ENCODE data around the gene ATXN3L.

Gene ATXN3L

GRCh38 chrX:13319953-13320352, at the start of gene ATXN3L:
Gene ATXN3L (minus strand): TSS chrX:13320053. CDS start chrX:13319934, 119 bp downstream.
- H3K79me2 ChIP-seq (ENCODE audit: insufficient read depth, low read depth): no peaks in the 10 kb centered on the region
- TF ChIP-seq CTCF (conservative IDR thresholded peaks at IDR 0.05; ENCODE audit: low read depth, low read length): no peak
- H3K27me3 ChIP-seq (ENCODE audit: insufficient read depth, low read depth): no peaks in the 10 kb centered on the region
- H3K9ac ChIP-seq: no peak within 1 kb of the TSS
- no peaks in the 10 kb centered on the region for H3K36me3 ChIP-seq (ENCODE audit: insufficient read depth)
- no peaks in the 10 kb centered on the region for H3K4me1 ChIP-seq (ENCODE audit: low read depth, poor library complexity, severe bottlenecking)
- H3K27ac ChIP-seq: no peak within 1 kb of the TSS
- H2AFZ ChIP-seq (ENCODE audit: low read depth): no peak within 1 kb of the TSS
- no peaks in the 10 kb centered on the region for H4K20me1 ChIP-seq (ENCODE audit: insufficient read depth)
- no peak within 1 kb of the TSS for H3K4me2 ChIP-seq
- no peak within 1 kb of the TSS for H3K4me3 ChIP-seq (IDR thresholded peaks at IDR 0.05; ENCODE audit: insufficient read depth, low read depth, low read length)

GRCh38 chrX:13369256-13370030, 49.6 kb upstream of the ATXN3L start:
- Histone ChIP-seq H3K4me3 (IDR thresholded peaks at IDR 0.05; ENCODE audit: insufficient read depth, low read depth, low read length) (no peak overlapping the region), H3K4me1 (ENCODE audit: low read depth, poor library complexity, severe bottlenecking) (no peaks in the 10 kb centered on the region), H3K4me2 (no peak overlapping the region), H3K79me2 (ENCODE audit: insufficient read depth, low read depth) (no peaks in the 10 kb centered on the region), H4K20me1 (ENCODE audit: insufficient read depth) (no peaks in the 10 kb centered on the region), H3K9ac (no peak overlapping the region), H3K27ac (no peak overlapping the region), H3K27me3 (ENCODE audit: insufficient read depth, low read depth) (no peaks in the 10 kb centered on the region), H3K36me3 (ENCODE audit: insufficient read depth) (no peaks in the 10 kb centered on the region), H2AFZ (ENCODE audit: low read depth) (no peak overlapping the region)
- TF ChIP-seq CTCF (conservative IDR thresholded peaks at IDR 0.05; ENCODE audit: low read depth, low read length): no peak

- Histone ChIP-seq H3K4me2 (no peak overlapping the region), H3K9ac (no peak overlapping the region), H3K36me3 (ENCODE audit: insufficient read depth) (no peaks in the 10 kb centered on the region), H3K27ac (no peak overlapping the region), H3K4me1 (ENCODE audit: low read depth, poor library complexity, severe bottlenecking) (no peaks in the 10 kb centered on the region), H3K79me2 (ENCODE audit: insufficient read depth, low read depth) (no peaks in the 10 kb centered on the region), H3K27me3 (ENCODE audit: insufficient read depth, low read depth) (no peaks in the 10 kb centered on the region), H4K20me1 (ENCODE audit: insufficient read depth) (no peaks in the 10 kb centered on the region), H3K4me3 (IDR thresholded peaks at IDR 0.05; ENCODE audit: insufficient read depth, low read depth, low read length) (no peak overlapping the region), H2AFZ (ENCODE audit: low read depth) (no peak overlapping the region)
- TF ChIP-seq CTCF (conservative IDR thresholded peaks at IDR 0.05; ENCODE audit: low read depth, low read length): no peak
Observed at GRCh38 chrX:13367950-13368349, 48.1 kb upstream of the ATXN3L start.

- Histone ChIP-seq H3K27ac (no peak overlapping the region), H3K79me2 (ENCODE audit: insufficient read depth, low read depth) (no peaks in the 10 kb centered on the region), H4K20me1 (ENCODE audit: insufficient read depth) (no peaks in the 10 kb centered on the region), H3K4me2 (no peak overlapping the region), H2AFZ (ENCODE audit: low read depth) (no peak overlapping the region), H3K9ac (no peak overlapping the region), H3K36me3 (ENCODE audit: insufficient read depth) (no peaks in the 10 kb centered on the region), H3K27me3 (ENCODE audit: insufficient read depth, low read depth) (no peaks in the 10 kb centered on the region), H3K4me3 (IDR thresholded peaks at IDR 0.05; ENCODE audit: insufficient read depth, low read depth, low read length) (no peak overlapping the region), H3K4me1 (ENCODE audit: low read depth, poor library complexity, severe bottlenecking) (no peaks in the 10 kb centered on the region)
- TF ChIP-seq CTCF (conservative IDR thresholded peaks at IDR 0.05; ENCODE audit: low read depth, low read length): no peak
Observed at GRCh38 chrX:13366698-13367097, 46.8 kb upstream of the ATXN3L start.
